Diencephalon (tissue), 1 donor: Measurements from ENCODE around the gene P2RX5. TPM values are rescaled to one million over a fixed set of nuclear protein-coding genes. Genes with fewer than 3 reads are reported as not detected.

Experiments used
- total RNA-seq: library from RNA; depleted of rRNA; stranded (reverse); fragments of >200 nt; gene quantifications from one replicate; pipeline ENCODE4 v1.2.3, GENCODE V29; 2014

The P2RX5 gene
- total RNA-seq: 13.4 TPM

GRCh38 chr17:3695723-3696411, at the start of gene P2RX5:
P2RX5 (minus strand) TSS chr17:3696155; CDS start chr17:3696005, 150 bp downstream.

GRCh38 chr17:3723556-3724377, 27.8 kb upstream of the P2RX5 start, which contains the start of gene HASPIN:
HASPIN (plus strand) TSS chr17:3723903; CDS start chr17:3723936, 33 bp downstream.

GRCh38 chr17:3668279-3669084, 27.5 kb downstream of the P2RX5 start, which contains the start of the genes EMC6 and TAX1BP3:
EMC6 (plus strand) TSS chr17:3668812; CDS start chr17:3669147, 335 bp downstream.
TAX1BP3 (minus strand) TSS chr17:3668578; CDS start chr17:3668526, 52 bp downstream.

GRCh38 chr17:3636154-3636907, 59.6 kb downstream of the P2RX5 start, which contains the start of the genes CTNS and SHPK:
CTNS (plus strand) TSS chr17:3636760; CDS start chr17:3640207, 3,447 bp downstream.
SHPK (minus strand) TSS chr17:3636250; CDS start chr17:3636219, 31 bp downstream.

Other genes starting within 250 kb of the P2RX5 start
- 2.8 TPM for gene SPATA22, start 224.3 kb downstream of the P2RX5 start, total RNA-seq
- gene ASPA, start 220.2 kb downstream of the P2RX5 start, total RNA-seq: 1.8 TPM
- gene TRPV3, start 138.3 kb downstream of the P2RX5 start, total RNA-seq: 2.8 TPM
- 7.2 TPM for gene TRPV1, start 86.7 kb downstream of the P2RX5 start, total RNA-seq
- gene SHPK, start 59.9 kb downstream of the P2RX5 start, total RNA-seq: 13.1 TPM
- gene CTNS, start 59.4 kb downstream of the P2RX5 start, total RNA-seq: 13.1 TPM
- gene TAX1BP3, start 27.6 kb downstream of the P2RX5 start, total RNA-seq: 19.8 TPM
- gene EMC6, start 27.3 kb downstream of the P2RX5 start, total RNA-seq: 14.8 TPM
- gene HASPIN, start 27.7 kb upstream of the P2RX5 start, total RNA-seq: 1.4 TPM
- 13.6 TPM for gene ITGAE, start 105.0 kb upstream of the P2RX5 start, total RNA-seq
- 33.0 TPM for gene NCBP3, start 150.1 kb upstream of the P2RX5 start, total RNA-seq
- 11.1 TPM for gene CAMKK1, start 196.9 kb upstream of the P2RX5 start, total RNA-seq
- gene P2RX1, start 220.3 kb upstream of the P2RX5 start, total RNA-seq: 0.23 TPM